Aorta (tissue), 5 donors: ENCODE measurements around the gene MACROD2. TPM values are rescaled to one million over a fixed set of nuclear protein-coding genes. Genes with fewer than 3 reads are reported as not detected.

ENCODE experiments used
- ATAC-seq: fragments of 200-7000 bp; cut with Tn5 transposase; one replicate; pipeline ENCODE4 v1.9.1; 2022; ENCODE audit warnings: moderate library complexity; ENCODE audit not compliant: low FRiP score
- DNase-seq, 2 donors: peaks; one replicate each; pipeline ENCODE4 v3.0.0-alpha.2; 2020
- H3K27ac ChIP-seq, 2 donors: one replicate each; pipeline ENCODE4 v1.5.1; 2013; ENCODE audit warnings: low read length in 2 of 2, mild to moderate bottlenecking in 2 of 2, moderate library complexity in 2 of 2, control low read depth in 1 of 2, inconsistent platforms in 1 of 2, low read depth in 1 of 2
- H3K27me3 ChIP-seq, 2 donors: one replicate each; pipeline ENCODE4 v1.6.1; 2013; ENCODE audit warnings: control low read depth in 1 of 2, low read length in 1 of 2, mild to moderate bottlenecking in 1 of 2, moderate library complexity in 1 of 2; ENCODE audit not compliant: insufficient read depth in 2 of 2, control insufficient read depth in 1 of 2
- H3K36me3 ChIP-seq, 2 donors: one replicate each; pipeline ENCODE4 v1.6.1; 2013; ENCODE audit warnings: control low read depth in 1 of 2, low read length in 1 of 2, mild to moderate bottlenecking in 1 of 2; ENCODE audit not compliant: insufficient read depth in 2 of 2, control insufficient read depth in 1 of 2
- H3K4me1 ChIP-seq, 2 donors: one replicate each; pipeline ENCODE4 v1.6.1; 2013; ENCODE audit warnings: low read length in 2 of 2, control low read depth in 1 of 2, mild to moderate bottlenecking in 1 of 2, moderate library complexity in 1 of 2; ENCODE audit not compliant: insufficient read depth in 2 of 2, control insufficient read depth in 1 of 2
- H3K4me3 ChIP-seq, 2 donors: one replicate each; pipeline ENCODE4 v1.5.1; 2013; ENCODE audit warnings: low read length in 2 of 2, control low read depth in 1 of 2, mild to moderate bottlenecking in 1 of 2
- H3K9me3 ChIP-seq: one replicate; pipeline ENCODE4 v1.6.1; 2013; ENCODE audit warnings: mild to moderate bottlenecking, low read length; ENCODE audit not compliant: control insufficient read depth
- WGBS, 2 donors: extraction: QIAGEN DNeasy Blood & Tissue Kit; methylation state at CpG; one replicate each; pipeline ENCODE4 v1.1.7; 2013; 5-methylcytosine and 5-hydroxymethylcytosine counted together
- intact Hi-C, 2 donors: fragments of 100-400 bp; cut with DNase I; formaldehyde crosslinking; loops; one replicate each; pipeline versions ENCODE4 v1.14.2 to v1.15.0; 2022
- polyA plus RNA-seq, 2 donors: library from polyadenylated mRNA; stranded (reverse); fragments of 200-250 nt; gene quantifications; one replicate each; pipeline ENCODE4 v1.2.3, GENCODE V29; 2013
- total RNA-seq, 2 donors: library from RNA; stranded (reverse); fragmentation: NEBNext Ultra II Directional; extraction: Animal tissue kit (Norgen Biotek cat#: 25700); gene quantifications; one replicate each; pipeline ENCODE4 v1.2.1, GENCODE V29; 2021
- donor health status: healthy with polysubstance abuse.
- donor health status: Bipolar disorder and iron deficiency.
- donor health status: DM: no; HTN: no; CAD: no.
- donor health status: DM: no; HTN: no; CAD: no.
- donor health status: DM: yes; HTN: yes; CAD: no.

MACROD2 gene
- total and polyA plus RNA-seq, 4 donors, result 0.90 to 11.2 (median 4.8) TPM

GRCh38 chr20:15613530-15613929 is 1618.2 kb downstream of the MACROD2 start:
- ATAC-seq (no peak), DNase-seq (no peak)

GRCh38 chr20:15616626-15617025 is 1621.3 kb downstream of the MACROD2 start:
- ATAC-seq (no peak), DNase-seq (no peak)
- Histone ChIP-seq H3K4me1 (peaks cover 3 to 5% of the 10 kb centered on the region in 2 donors), H3K4me3 (no peak overlapping the region), H3K27ac (no peak overlapping the region), H3K9me3 (no peaks in the 10 kb centered on the region), H3K27me3 (no peaks in the 10 kb centered on the region), H3K36me3 (no peaks in the 10 kb centered on the region)
- intact Hi-C loops, result no loop called here
- WGBS, 2 donors, result 93 to 97% methylated on average over 1 of the region's 1 CpG

More at GRCh38 chr20:15613530-15613929, 1618.2 kb downstream of the MACROD2 start:
- no peak overlapping the region for H3K27ac ChIP-seq
- peaks cover 3 to 5% of the 10 kb centered on the region in 2 donors for H3K4me1 ChIP-seq
- H3K9me3 ChIP-seq, result no peaks in the 10 kb centered on the region
- H3K27me3 ChIP-seq, result no peaks in the 10 kb centered on the region
- H3K4me3 ChIP-seq, result no peak overlapping the region
- 1 to 4% methylated on average over 4 of the region's 4 CpGs for WGBS, 2 donors
- intact Hi-C loops, result no loop called here
- H3K36me3 ChIP-seq, result no peaks in the 10 kb centered on the region

- 89 to 95% methylated on average over 2 of the region's 2 CpGs for WGBS, 2 donors
- H3K36me3 ChIP-seq, result no peaks in the 10 kb centered on the region
- H3K27ac ChIP-seq, result no peak overlapping the region
- no peaks in the 10 kb centered on the region for H3K9me3 ChIP-seq
- H3K27me3 ChIP-seq, result no peaks in the 10 kb centered on the region
- no peak for ATAC-seq
- no peak for DNase-seq
- H3K4me3 ChIP-seq, result no peak overlapping the region
- intact Hi-C loops, result no loop called here
- peaks cover 3 to 5% of the 10 kb centered on the region in 2 donors for H3K4me1 ChIP-seq
These were observed 1622.8 kb downstream of the MACROD2 start for GRCh38 chr20:15618110-15618509.

GRCh38 chr20:15618912-15619311 is 1623.6 kb downstream of the MACROD2 start:
- H3K4me1 ChIP-seq, result peaks cover 0 to under 1% of the 10 kb centered on the region in 2 donors
- H3K27ac ChIP-seq, result no peak overlapping the region
- ATAC-seq (no peak), DNase-seq (no peak)
- intact Hi-C loops, result no loop called here
- no peak overlapping the region for H3K4me3 ChIP-seq
- 90 to 93% methylated on average over 5 of the region's 5 CpGs for WGBS, 2 donors
- no peaks in the 10 kb centered on the region for H3K36me3 ChIP-seq
- no peaks in the 10 kb centered on the region for H3K9me3 ChIP-seq
- no peaks in the 10 kb centered on the region for H3K27me3 ChIP-seq

- no peaks in the 10 kb centered on the region for H3K27me3 ChIP-seq
- no peak overlapping the region for H3K27ac ChIP-seq
- intact Hi-C loops, result no loop called here
- WGBS, 2 donors, result 98% methylated on average over 4 of the region's 4 CpGs
- ATAC-seq (no peak), DNase-seq (no peak)
- no peaks in the 10 kb centered on the region for H3K9me3 ChIP-seq
- H3K4me1 ChIP-seq, result no peaks in the 10 kb centered on the region
- H3K36me3 ChIP-seq, result no peaks in the 10 kb centered on the region
- no peak overlapping the region for H3K4me3 ChIP-seq
These were observed 1624.0 kb downstream of the MACROD2 start for GRCh38 chr20:15619341-15619740.

- H3K27ac ChIP-seq, result no peak overlapping the region
- DNase-seq (no peak), ATAC-seq (no peak)
- H3K4me3 ChIP-seq, result no peak overlapping the region
- no peaks in the 10 kb centered on the region for H3K4me1 ChIP-seq
- 92 to 93% methylated on average over 6 of the region's 6 CpGs for WGBS, 2 donors
- H3K36me3 ChIP-seq, result no peaks in the 10 kb centered on the region
- no peaks in the 10 kb centered on the region for H3K27me3 ChIP-seq
- intact Hi-C loops, result no loop called here
- H3K9me3 ChIP-seq, result no peaks in the 10 kb centered on the region
These were observed 1624.5 kb downstream of the MACROD2 start for GRCh38 chr20:15619816-15620215.

- WGBS, 2 donors, result 92 to 96% methylated on average over 6 of the region's 6 CpGs
These were observed 1627.1 kb downstream of the MACROD2 start for GRCh38 chr20:15622368-15622767.

GRCh38 chr20:15623215-15623614 is 1627.9 kb downstream of the MACROD2 start:
- Histone ChIP-seq H3K27ac (no peak overlapping the region), H3K9me3 (no peaks in the 10 kb centered on the region), H3K36me3 (no peaks in the 10 kb centered on the region), H3K4me1 (no peaks in the 10 kb centered on the region), H3K4me3 (no peak overlapping the region), H3K27me3 (no peaks in the 10 kb centered on the region)
- WGBS, 2 donors, result 96 to 98% methylated on average over 2 of the region's 2 CpGs
- no peak for ATAC-seq
- intact Hi-C loops, result no loop called here
- no peak for DNase-seq

More at GRCh38 chr20:15622368-15622767, 1627.1 kb downstream of the MACROD2 start:
- ATAC-seq (no peak), DNase-seq (no peak)
- Histone ChIP-seq H3K36me3 (no peaks in the 10 kb centered on the region), H3K27ac (no peak overlapping the region), H3K4me1 (no peaks in the 10 kb centered on the region), H3K27me3 (no peaks in the 10 kb centered on the region), H3K9me3 (no peaks in the 10 kb centered on the region), H3K4me3 (no peak overlapping the region)
- intact Hi-C loops, result no loop called here

GRCh38 chr20:15625981-15626380 is 1630.7 kb downstream of the MACROD2 start:
- H3K36me3 ChIP-seq, result no peaks in the 10 kb centered on the region
- WGBS, 2 donors, result 66 to 76% methylated on average over 2 of the region's 2 CpGs
- no peak overlapping the region for H3K4me3 ChIP-seq
- H3K27me3 ChIP-seq, result no peaks in the 10 kb centered on the region
- no peaks in the 10 kb centered on the region for H3K4me1 ChIP-seq
- no peaks in the 10 kb centered on the region for H3K9me3 ChIP-seq
- no peak overlapping the region for H3K27ac ChIP-seq
- DNase-seq (no peak), ATAC-seq (no peak)
- intact Hi-C loops, result no loop called here
